Stimulated activated CD8-positive, alpha-beta memory T cell treated with anti-CD3 and anti-CD28 coated beads, Interleukin-12 subunit alpha, Interleukin-12 subunit beta, amount 100 ng/mL, for 4 hours (primary cell): ENCODE results near the gene NSMCE3.
A peak's percentile ranks its signal among the peaks of the same experiment; 100 is the strongest.

Source experiments
- DNase-seq: peaks from one replicate; pipeline ENCODE4 v3.0.0-alpha.2; 2020; ENCODE audit warnings: low read depth

NSMCE3 gene

GRCh38 chr15:29269485-29270168 is at the start of gene NSMCE3:
NSMCE3 (minus strand) TSS chr15:29269822; CDS start chr15:29269705, 117 bp downstream.
- peak; percentile 86 for DNase-seq

GRCh38 chr15:29316422-29316821 is 46.8 kb upstream of the NSMCE3 start:
- no peak for DNase-seq

GRCh38 chr15:29312387-29312786 is 42.8 kb upstream of the NSMCE3 start:
- DNase-seq: no peak

GRCh38 chr15:29311696-29312095 is 42.1 kb upstream of the NSMCE3 start:
- no peak for DNase-seq

- DNase-seq: no peak
Observed at GRCh38 chr15:29309139-29309538, 39.5 kb upstream of the NSMCE3 start.

GRCh38 chr15:29308299-29308698 is 38.7 kb upstream of the NSMCE3 start:
- no peak for DNase-seq

- no peak for DNase-seq
Observed at GRCh38 chr15:29305556-29305955, 35.9 kb upstream of the NSMCE3 start.

- DNase-seq: no peak
Observed at GRCh38 chr15:29302871-29303270, 33.2 kb upstream of the NSMCE3 start.

GRCh38 chr15:29299784-29300183 is 30.2 kb upstream of the NSMCE3 start:
- no peak for DNase-seq

- no peak for DNase-seq
Observed at GRCh38 chr15:29299331-29299730, 29.7 kb upstream of the NSMCE3 start.

- DNase-seq: no peak
Observed at GRCh38 chr15:29294732-29295325, 25.2 kb upstream of the NSMCE3 start.

- no peak for DNase-seq
Observed at GRCh38 chr15:29291067-29291845, 21.6 kb upstream of the NSMCE3 start.

- DNase-seq: no peak
Observed at GRCh38 chr15:29289173-29289572, 19.6 kb upstream of the NSMCE3 start.

- no peak for DNase-seq
Observed at GRCh38 chr15:29285386-29285785, 15.8 kb upstream of the NSMCE3 start.

GRCh38 chr15:29283381-29283780 is 13.8 kb upstream of the NSMCE3 start:
- no peak for DNase-seq

GRCh38 chr15:29280514-29280913 is 10.9 kb upstream of the NSMCE3 start:
- DNase-seq: no peak

- no peak for DNase-seq
Observed at GRCh38 chr15:29278436-29279105, 8.9 kb upstream of the NSMCE3 start.

GRCh38 chr15:29276366-29276765 is 6.7 kb upstream of the NSMCE3 start:
- DNase-seq: no peak

GRCh38 chr15:29275855-29276254 is 6.2 kb upstream of the NSMCE3 start:
- DNase-seq: no peak

GRCh38 chr15:29274946-29275345 is 5.3 kb upstream of the NSMCE3 start:
- DNase-seq: no peak

GRCh38 chr15:29272219-29272618 is 2.6 kb upstream of the NSMCE3 start:
- no peak for DNase-seq

GRCh38 chr15:29270976-29271375 is 1.4 kb upstream of the NSMCE3 start:
- DNase-seq: no peak
